Keratinocyte (primary cell): ENCODE measurements around the gene RAB5A. TPM values are rescaled to one million over a fixed set of nuclear protein-coding genes. Genes with fewer than 3 reads are reported as not detected.

Source experiments
- polyA plus RNA-seq, 5 experiments: library from polyadenylated mRNA; depleted of rRNA in 3 of 5; stranded (reverse) in 3 of 5; stranded (forward) in 1 of 5; unstranded in 1 of 5; fragments of >200 nt; gene quantifications; 1 replicate in 1 of 5; 2 replicates in 3 of 5; 3 replicates in 1 of 5; pipeline versions ENCODE4 v1.2.1 to v1.2.3, GENCODE V29; 2011 to 2012; ENCODE audit warnings: missing spikeins in 2 of 5, low read depth in 1 of 5, low replicate concordance in 1 of 5
- small RNA-seq, 3 experiments: library from RNA; depleted of rRNA; stranded (forward); fragments of <200 nt; gene quantifications; one replicate each; pipeline ENCODE3, GENCODE V24; 2012; ENCODE audit warnings: low read depth in 3 of 3, low replicate concordance in 1 of 3; ENCODE audit not compliant: insufficient read length in 3 of 3

The RAB5A gene
- polyA plus RNA-seq, 1 donor (not counting 4 experiments of a cell fraction or from before 2014, with no cell fraction given) = 60.5 TPM

Small RNAs within 50 kb of the gene (small RNA-seq; reads per million reads assigned to genes)
- gene RNU4-85P (0 reads per million in 3 experiments), gene RPL39P18 (0 reads per million in 3 experiments)

Other genes starting within 250 kb of the RAB5A start
- 0.08 to 0.58 TPM (median 0.26 TPM) in 3 replicates for gene EFHB, start 12.9 kb upstream of the RAB5A start, polyA plus RNA-seq
- not detected in 3 replicates for gene PP2D1, start 65.2 kb downstream of the RAB5A start, polyA plus RNA-seq
- 3.3 to 4.6 TPM (median 3.7 TPM) in 3 replicates for gene KAT2B, start 93.3 kb downstream of the RAB5A start, polyA plus RNA-seq
- 0.44 to 3.4 TPM (median 2.6 TPM) in 3 replicates for gene SGO1, start 239.1 kb downstream of the RAB5A start, polyA plus RNA-seq